OCI-LY1 (cell line): ENCODE measurements around the gene FAAH.

Source experiments
- EZH2 ChIP-seq: fragments of 200-600 bp; sonication (generic), shearing (Covaris generic); IDR thresholded peaks from 2 replicates; pipeline ENCODE4 v1.8.0; 2017; ENCODE audit warnings: borderline replicate concordance, mixed run types, mild to moderate bottlenecking, antibody characterized with exemption, low read length, moderate library complexity, mixed read lengths
- TF ChIP-seq, protein P1 (sequence below): fragments of 200-600 bp; sonication (generic), shearing (Covaris generic); IDR thresholded peaks from 2 replicates; pipeline ENCODE4 v1.5.1; 2017; ENCODE audit warnings: mild to moderate bottlenecking, antibody characterized with exemption, low read length, moderate library complexity, mixed read lengths

DNA sequence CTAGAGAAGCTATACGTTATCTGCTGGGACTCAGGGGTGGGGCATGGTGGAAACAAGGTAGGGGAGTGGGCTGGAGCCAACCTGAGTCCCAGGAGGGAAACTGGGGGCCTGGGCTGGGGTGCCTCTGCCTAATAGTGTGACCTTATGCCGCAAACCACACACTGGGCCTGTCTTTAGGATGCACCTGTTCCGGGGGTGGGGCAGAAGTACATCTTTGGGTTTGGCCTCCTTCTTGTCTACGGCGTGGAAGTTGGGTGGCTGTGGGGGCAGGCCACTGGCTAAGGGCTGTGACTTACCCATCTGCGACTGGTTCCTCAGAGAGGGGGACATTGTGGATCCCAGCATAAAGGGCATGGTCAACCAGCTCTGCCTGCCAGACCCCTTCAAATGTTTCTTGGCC is 44.2 kb downstream of the FAAH start:
- no peak for TF ChIP-seq EZH2
- TF ChIP-seq, protein P1, sequence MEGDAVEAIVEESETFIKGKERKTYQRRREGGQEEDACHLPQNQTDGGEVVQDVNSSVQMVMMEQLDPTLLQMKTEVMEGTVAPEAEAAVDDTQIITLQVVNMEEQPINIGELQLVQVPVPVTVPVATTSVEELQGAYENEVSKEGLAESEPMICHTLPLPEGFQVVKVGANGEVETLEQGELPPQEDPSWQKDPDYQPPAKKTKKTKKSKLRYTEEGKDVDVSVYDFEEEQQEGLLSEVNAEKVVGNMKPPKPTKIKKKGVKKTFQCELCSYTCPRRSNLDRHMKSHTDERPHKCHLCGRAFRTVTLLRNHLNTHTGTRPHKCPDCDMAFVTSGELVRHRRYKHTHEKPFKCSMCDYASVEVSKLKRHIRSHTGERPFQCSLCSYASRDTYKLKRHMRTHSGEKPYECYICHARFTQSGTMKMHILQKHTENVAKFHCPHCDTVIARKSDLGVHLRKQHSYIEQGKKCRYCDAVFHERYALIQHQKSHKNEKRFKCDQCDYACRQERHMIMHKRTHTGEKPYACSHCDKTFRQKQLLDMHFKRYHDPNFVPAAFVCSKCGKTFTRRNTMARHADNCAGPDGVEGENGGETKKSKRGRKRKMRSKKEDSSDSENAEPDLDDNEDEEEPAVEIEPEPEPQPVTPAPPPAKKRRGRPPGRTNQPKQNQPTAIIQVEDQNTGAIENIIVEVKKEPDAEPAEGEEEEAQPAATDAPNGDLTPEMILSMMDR: no peak
